Parathyroid adenoma (tissue), 2 donors: ENCODE data around the gene TUFM.

Experiments used
- H2AFZ ChIP-seq: fragments of 300-600 bp; sonication (generic); one replicate; pipeline ENCODE4 v1.7.0; 2017; ENCODE audit warnings: antibody characterized with exemption, mild to moderate bottlenecking
- H3K27ac ChIP-seq: fragments of 300-600 bp; sonication (generic); one replicate; pipeline ENCODE4 v1.7.0; 2017
- H3K27me3 ChIP-seq: fragments of 300-600 bp; sonication (generic); one replicate; pipeline ENCODE4 v1.7.0; 2017; ENCODE audit warnings: low read length; ENCODE audit not compliant: control insufficient read depth, insufficient read depth
- H3K36me3 ChIP-seq: fragments of 300-600 bp; sonication (generic); one replicate; pipeline ENCODE4 v1.7.0; 2017; ENCODE audit warnings: low read length; ENCODE audit not compliant: control insufficient read depth, insufficient read depth
- H3K4me1 ChIP-seq: fragments of 300-600 bp; sonication (generic); one replicate; pipeline ENCODE4 v1.7.0; 2017; ENCODE audit warnings: control low read depth
- H3K4me2 ChIP-seq: fragments of 300-600 bp; sonication (generic); one replicate; pipeline ENCODE4 v1.7.0; 2017; ENCODE audit warnings: low read length
- H3K4me3 ChIP-seq: fragments of 300-600 bp; sonication (generic); one replicate; pipeline ENCODE4 v1.7.0; 2017; ENCODE audit warnings: low read depth, low read length
- H3K79me2 ChIP-seq: fragments of 300-600 bp; sonication (generic); one replicate; pipeline ENCODE4 v1.7.0; 2017; ENCODE audit warnings: control low read depth
- H3K9ac ChIP-seq: fragments of 300-600 bp; sonication (generic); one replicate; pipeline ENCODE4 v1.7.0; 2017; ENCODE audit warnings: mild to moderate bottlenecking
- H3K9me3 ChIP-seq: fragments of 300-600 bp; sonication (generic); one replicate; pipeline ENCODE4 v1.7.0; 2017; ENCODE audit warnings: low read length; ENCODE audit not compliant: control insufficient read depth
- TF ChIP-seq, protein P1 (sequence below): fragments of 300-600 bp; sonication (generic); IDR thresholded peaks from one replicate; pipeline ENCODE4 v1.7.0; 2017; ENCODE audit warnings: antibody characterized with exemption, mild to moderate bottlenecking
- donor health status: primary hyperparathyroidism.

Gene TUFM

DNA sequence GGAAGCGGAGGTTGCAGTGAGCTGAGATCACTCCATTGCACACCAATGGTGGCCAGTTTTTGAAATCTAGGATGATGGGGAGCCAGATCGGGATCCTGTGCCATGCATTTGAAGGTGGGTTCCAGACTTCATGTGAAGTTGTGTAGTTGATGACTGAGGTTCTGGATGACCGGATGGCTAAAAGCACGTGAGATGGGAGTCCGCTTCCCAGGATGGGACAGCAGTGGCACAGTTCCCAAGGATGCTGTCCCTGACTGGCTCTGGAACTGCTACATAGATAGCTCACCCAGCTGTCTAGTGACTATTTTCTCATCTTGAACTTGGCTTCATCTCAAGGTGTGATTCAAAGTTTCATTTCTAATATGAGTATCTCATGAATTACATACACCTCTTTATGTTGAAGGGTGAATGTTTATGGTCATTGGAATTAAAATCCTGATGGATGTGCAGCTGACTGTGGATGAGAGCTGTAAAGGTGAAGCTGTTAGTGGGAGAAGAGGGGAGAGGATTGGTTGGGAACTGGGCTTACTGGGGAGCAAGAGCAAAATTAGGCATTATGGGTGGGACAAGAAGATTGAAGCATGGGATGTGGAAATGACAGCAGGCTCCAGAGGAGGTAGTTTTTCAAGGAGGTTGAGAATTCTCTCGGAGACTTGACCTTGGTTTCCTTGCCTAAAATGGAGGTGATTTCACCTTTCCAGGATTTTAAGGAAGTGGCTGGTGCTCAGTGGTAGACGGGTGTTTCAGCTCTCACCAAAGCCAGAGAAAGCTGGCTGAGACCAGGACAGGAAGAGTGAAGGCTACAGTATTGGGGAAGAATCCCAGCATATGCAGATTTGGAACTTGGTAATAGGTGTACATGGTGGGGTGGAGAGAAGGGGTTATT lies 8.2 kb downstream of the TUFM start:
- Histone ChIP-seq H3K27me3 (no peaks in the 10 kb centered on the region), H3K9ac (no peak overlapping the region), H3K9me3 (no peaks in the 10 kb centered on the region), H3K4me3 (no peak overlapping the region), H2AFZ (no peak overlapping the region), H3K4me1 (no peaks in the 10 kb centered on the region), H3K27ac (no peak overlapping the region), H3K4me2 (no peak overlapping the region), H3K36me3 (no peaks in the 10 kb centered on the region), H3K79me2 (no peaks in the 10 kb centered on the region)
- TF ChIP-seq, protein P1, sequence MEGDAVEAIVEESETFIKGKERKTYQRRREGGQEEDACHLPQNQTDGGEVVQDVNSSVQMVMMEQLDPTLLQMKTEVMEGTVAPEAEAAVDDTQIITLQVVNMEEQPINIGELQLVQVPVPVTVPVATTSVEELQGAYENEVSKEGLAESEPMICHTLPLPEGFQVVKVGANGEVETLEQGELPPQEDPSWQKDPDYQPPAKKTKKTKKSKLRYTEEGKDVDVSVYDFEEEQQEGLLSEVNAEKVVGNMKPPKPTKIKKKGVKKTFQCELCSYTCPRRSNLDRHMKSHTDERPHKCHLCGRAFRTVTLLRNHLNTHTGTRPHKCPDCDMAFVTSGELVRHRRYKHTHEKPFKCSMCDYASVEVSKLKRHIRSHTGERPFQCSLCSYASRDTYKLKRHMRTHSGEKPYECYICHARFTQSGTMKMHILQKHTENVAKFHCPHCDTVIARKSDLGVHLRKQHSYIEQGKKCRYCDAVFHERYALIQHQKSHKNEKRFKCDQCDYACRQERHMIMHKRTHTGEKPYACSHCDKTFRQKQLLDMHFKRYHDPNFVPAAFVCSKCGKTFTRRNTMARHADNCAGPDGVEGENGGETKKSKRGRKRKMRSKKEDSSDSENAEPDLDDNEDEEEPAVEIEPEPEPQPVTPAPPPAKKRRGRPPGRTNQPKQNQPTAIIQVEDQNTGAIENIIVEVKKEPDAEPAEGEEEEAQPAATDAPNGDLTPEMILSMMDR: no peak

DNA sequence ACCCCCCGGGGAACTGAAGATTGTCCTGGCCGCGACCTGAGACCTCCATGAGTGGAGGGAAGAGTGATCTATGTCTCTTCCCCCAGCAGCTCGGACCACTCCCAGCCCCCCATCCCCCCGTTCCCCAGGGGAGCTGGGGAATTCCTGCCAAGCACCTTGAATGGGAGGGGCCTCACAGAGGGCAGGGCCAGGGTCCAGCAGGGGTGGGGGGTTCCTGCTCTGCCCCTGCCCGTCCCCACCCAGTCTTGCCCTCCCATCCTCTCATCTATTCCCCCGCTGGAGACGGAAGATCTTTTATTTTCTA lies 9.4 kb downstream of the TUFM start:
- no peak overlapping the region for H3K4me2 ChIP-seq
- H3K27ac ChIP-seq: no peak overlapping the region
- H2AFZ ChIP-seq: no peak overlapping the region
- H3K79me2 ChIP-seq: no peaks in the 10 kb centered on the region
- no peak overlapping the region for H3K9ac ChIP-seq
- no peaks in the 10 kb centered on the region for H3K27me3 ChIP-seq
- no peaks in the 10 kb centered on the region for H3K4me1 ChIP-seq
- no peaks in the 10 kb centered on the region for H3K36me3 ChIP-seq
- H3K9me3 ChIP-seq: no peaks in the 10 kb centered on the region
- H3K4me3 ChIP-seq: no peak overlapping the region
- TF ChIP-seq, protein P1: no peak

DNA sequence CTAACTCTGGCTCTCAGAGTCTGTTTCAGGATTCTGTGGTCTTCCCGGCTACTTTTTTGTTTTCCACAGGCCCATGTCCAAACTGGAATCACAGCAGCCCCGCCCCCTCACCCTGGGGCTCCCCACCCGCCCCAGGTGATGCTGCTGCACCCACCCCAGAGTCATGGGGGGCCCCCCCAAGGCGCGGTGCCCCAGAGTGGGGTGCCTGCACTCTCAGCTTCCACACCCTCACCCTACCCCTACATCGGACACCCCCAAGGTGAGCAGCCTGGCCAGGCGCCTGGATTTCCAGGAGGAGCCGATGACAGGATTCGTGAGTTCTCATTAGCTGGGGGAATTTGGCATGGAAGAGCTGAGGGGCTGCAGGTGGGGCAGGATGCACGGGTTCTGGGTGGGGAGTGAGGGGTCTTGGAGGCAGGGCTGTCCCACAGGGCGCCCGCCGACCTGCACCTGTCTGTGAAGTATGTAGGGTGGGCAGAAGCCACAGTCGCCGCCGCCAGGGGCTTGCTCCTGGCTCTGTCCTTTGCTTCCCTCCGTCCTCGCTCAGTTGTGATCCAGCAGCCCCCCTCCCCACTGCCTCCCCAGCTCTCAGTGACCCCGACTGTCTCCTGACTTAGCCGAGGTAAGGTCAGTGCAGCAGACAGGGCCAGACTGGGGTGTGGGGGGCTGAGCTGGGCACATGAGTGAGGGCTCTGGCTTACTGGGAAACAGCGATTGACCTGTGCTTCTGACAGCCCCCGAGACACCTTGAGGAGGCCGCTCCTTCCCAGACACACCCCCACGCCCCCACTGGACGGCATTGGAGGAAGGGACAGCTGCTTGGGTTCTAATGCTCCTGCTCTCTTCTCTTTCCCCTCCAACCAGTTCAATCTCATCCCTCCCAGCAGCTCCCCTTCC lies 10.0 kb downstream of the TUFM start:
- no peak overlapping the region for H3K9ac ChIP-seq
- TF ChIP-seq, protein P1: no peak
- no peaks in the 10 kb centered on the region for H3K27me3 ChIP-seq
- no peak overlapping the region for H3K4me2 ChIP-seq
- no peaks in the 10 kb centered on the region for H3K9me3 ChIP-seq
- no peaks in the 10 kb centered on the region for H3K79me2 ChIP-seq
- H3K27ac ChIP-seq: no peak overlapping the region
- H2AFZ ChIP-seq: no peak overlapping the region
- no peaks in the 10 kb centered on the region for H3K36me3 ChIP-seq
- H3K4me3 ChIP-seq: no peak overlapping the region
- H3K4me1 ChIP-seq: no peaks in the 10 kb centered on the region

DNA sequence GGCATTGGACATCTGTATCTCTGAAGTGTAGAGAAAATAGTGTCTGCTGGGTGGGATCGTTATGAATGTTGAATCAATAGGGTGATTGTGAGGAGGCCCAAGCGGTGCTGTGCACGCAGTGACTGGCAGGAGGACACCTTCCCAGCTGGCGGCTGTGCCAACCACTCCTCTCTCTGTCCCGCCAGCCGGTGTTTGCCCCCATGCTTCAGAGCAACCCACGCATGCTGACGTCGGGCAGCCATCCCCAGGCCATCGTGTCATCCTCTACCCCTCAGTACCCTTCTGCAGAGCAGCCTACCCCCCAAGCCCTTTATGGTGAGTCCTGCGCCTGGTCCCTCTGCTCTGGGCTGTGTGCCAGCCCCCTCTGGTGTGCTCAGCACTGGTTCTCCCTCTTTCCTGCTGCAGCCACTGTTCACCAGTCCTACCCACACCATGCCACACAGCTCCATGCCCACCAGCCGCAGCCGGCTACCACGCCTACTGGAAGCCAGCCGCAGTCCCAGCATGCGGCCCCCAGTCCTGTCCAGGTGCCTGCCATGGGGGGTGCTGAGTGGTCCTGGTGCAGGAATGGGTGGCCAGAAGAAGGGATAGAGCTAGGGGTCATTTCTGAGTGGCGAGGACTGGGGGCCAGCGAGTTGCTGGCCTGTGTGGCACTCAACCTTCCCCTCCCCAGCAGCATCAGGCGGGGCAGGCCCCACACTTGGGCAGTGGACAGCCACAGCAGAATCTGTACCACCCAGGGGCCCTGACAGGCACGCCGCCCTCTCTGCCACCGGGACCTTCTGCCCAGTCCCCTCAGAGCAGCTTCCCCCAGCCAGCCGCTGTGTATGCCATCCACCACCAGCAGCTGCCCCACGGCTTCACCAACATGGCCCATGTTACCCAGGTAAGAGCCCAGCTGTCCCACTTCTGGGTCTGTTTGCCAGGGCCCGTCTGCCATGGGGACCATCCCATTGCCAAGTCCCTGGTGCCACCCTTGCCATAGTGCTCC lies 11.0 kb downstream of the TUFM start:
- no peaks in the 10 kb centered on the region for H3K9me3 ChIP-seq
- H3K4me1 ChIP-seq: no peaks in the 10 kb centered on the region
- H3K79me2 ChIP-seq: no peaks in the 10 kb centered on the region
- no peak overlapping the region for H3K4me2 ChIP-seq
- no peak overlapping the region for H2AFZ ChIP-seq
- H3K36me3 ChIP-seq: no peaks in the 10 kb centered on the region
- no peak overlapping the region for H3K27ac ChIP-seq
- H3K4me3 ChIP-seq: no peak overlapping the region
- no peaks in the 10 kb centered on the region for H3K27me3 ChIP-seq
- no peak overlapping the region for H3K9ac ChIP-seq
- TF ChIP-seq, protein P1: no peak
